Suprapubic skin (tissue), 4 donors: ENCODE results near the gene GALNT13.

Experiments used
- EP300 ChIP-seq: sonication (generic); formaldehyde crosslinking; IDR thresholded peaks from one replicate; pipeline ENCODE4 v1.6.1; 2017; ENCODE audit warnings: antibody characterized with exemption
- POLR2A ChIP-seq, 2 donors: fragments of 450-650 bp; IDR thresholded peaks; one replicate each; pipeline ENCODE4 v1.6.1; 2017; ENCODE audit warnings: antibody characterized with exemption in 2 of 2, mild to moderate bottlenecking in 2 of 2, moderate library complexity in 2 of 2
- POLR2AphosphoS5 ChIP-seq, 3 donors: sonication (generic); formaldehyde crosslinking; IDR thresholded peaks; one replicate each; pipeline ENCODE4 v1.6.1; 2017; ENCODE audit warnings: antibody characterized with exemption in 3 of 3

DNA sequence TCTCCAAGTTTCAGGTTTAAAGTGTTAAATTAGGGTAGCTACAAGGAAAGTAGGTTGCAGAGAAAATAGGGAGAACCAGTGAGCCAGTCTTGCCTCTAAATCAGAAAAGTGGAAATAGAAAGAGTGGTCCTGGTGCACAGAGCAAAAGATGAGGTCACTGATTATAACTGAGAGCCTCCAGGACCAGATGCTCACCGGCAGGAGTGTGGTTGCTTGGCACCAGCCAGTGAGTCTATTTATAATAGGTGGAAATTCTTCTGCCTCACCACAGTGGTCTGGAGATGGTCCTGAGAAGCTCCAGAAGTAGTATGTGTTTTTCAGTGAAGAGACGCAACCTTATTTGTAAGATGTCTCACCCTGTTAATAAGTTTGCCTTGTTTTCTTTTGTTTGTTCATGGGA lies 452.9 kb downstream of the GALNT13 start:
- TF ChIP-seq POLR2A (IDR thresholded peaks at IDR 0.05) (no peak), EP300 (no peak), POLR2AphosphoS5 (IDR thresholded peaks at IDR 0.05) (no peak)
